Fibroblast of lung (primary cell): ENCODE results near the gene PLEKHJ1.

Experiments
- CTCF ChIP-seq, 2 donors: IDR thresholded peaks in 1 of 2; conservative IDR thresholded peaks in 1 of 2; 1 replicate in 1 of 2; 2 replicates in 1 of 2; pipeline ENCODE4 v1.5.1; 2011 to 2012; ENCODE audit warnings: low read length in 2 of 2, control low read depth in 1 of 2, inconsistent platforms in 1 of 2, low read depth in 1 of 2, mild to moderate bottlenecking in 1 of 2
- EZH2 ChIP-seq: IDR thresholded peaks from 2 replicates; pipeline ENCODE4 v1.5.1; 2012; ENCODE audit warnings: low read length, control low read depth, mild to moderate bottlenecking; ENCODE audit errors: missing control alignments

GRCh38 chr19:2186071-2186846 lies 49.9 kb downstream of the PLEKHJ1 start:
- TF ChIP-seq CTCF (conservative IDR thresholded peaks at IDR 0.05 in 1 of 2, IDR thresholded peaks at IDR 0.05 in 1 of 2; ENCODE audit: low read depth in 1 of 2, low read length in 2 of 2) (no peak), EZH2 (no peak)
